ENCODE results near the gene ANKRD62. TPM values are rescaled to one million over a fixed set of nuclear protein-coding genes. Genes with fewer than 3 reads are reported as not detected.

ANKRD62 gene
- total RNA-seq, 1 donor from 2014 or later, result not detected

DNA sequence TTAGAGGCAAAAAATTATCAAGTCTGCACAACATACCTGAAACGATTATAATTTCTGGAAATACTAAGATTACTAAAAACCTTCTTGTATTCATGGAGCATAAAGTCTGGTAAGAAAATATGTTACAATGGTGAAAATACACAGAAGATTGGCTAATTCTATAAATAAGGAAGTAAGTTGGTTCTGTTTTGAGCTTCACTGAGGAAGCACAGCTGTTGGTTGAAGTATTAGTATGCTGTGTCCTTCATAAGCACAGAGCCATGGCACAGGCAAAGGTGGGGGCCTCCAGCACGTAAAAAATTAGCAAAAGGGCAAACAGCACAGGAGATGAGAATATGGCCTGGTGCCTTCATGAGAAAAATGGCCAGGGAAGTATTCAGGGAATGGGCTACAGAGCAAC, 40.4 kb upstream of the ANKRD62 start:
- no peak overlapping the region for H3K4me3 Mint-ChIP-seq (ENCODE audit: unreplicated experiment)
- H3K4me1 Mint-ChIP-seq (ENCODE audit: unreplicated experiment), result peaks cover 15% of the 10 kb centered on the region
- no peak for DNase-seq (ENCODE audit: extremely low spot score, unreplicated experiment)
- TF ChIP-seq, protein P1, sequence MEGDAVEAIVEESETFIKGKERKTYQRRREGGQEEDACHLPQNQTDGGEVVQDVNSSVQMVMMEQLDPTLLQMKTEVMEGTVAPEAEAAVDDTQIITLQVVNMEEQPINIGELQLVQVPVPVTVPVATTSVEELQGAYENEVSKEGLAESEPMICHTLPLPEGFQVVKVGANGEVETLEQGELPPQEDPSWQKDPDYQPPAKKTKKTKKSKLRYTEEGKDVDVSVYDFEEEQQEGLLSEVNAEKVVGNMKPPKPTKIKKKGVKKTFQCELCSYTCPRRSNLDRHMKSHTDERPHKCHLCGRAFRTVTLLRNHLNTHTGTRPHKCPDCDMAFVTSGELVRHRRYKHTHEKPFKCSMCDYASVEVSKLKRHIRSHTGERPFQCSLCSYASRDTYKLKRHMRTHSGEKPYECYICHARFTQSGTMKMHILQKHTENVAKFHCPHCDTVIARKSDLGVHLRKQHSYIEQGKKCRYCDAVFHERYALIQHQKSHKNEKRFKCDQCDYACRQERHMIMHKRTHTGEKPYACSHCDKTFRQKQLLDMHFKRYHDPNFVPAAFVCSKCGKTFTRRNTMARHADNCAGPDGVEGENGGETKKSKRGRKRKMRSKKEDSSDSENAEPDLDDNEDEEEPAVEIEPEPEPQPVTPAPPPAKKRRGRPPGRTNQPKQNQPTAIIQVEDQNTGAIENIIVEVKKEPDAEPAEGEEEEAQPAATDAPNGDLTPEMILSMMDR (IDR thresholded peaks at IDR 0.05), result no peak
- H3K36me3 Mint-ChIP-seq (ENCODE audit: unreplicated experiment), result no peaks in the 10 kb centered on the region
- H3K27me3 Mint-ChIP-seq (ENCODE audit: unreplicated experiment), result peaks cover 21% of the 10 kb centered on the region
- H3K27ac Mint-ChIP-seq (ENCODE audit: unreplicated experiment), result no peak overlapping the region
- H3K9me3 Mint-ChIP-seq (ENCODE audit: unreplicated experiment), result no peaks in the 10 kb centered on the region

DNA sequence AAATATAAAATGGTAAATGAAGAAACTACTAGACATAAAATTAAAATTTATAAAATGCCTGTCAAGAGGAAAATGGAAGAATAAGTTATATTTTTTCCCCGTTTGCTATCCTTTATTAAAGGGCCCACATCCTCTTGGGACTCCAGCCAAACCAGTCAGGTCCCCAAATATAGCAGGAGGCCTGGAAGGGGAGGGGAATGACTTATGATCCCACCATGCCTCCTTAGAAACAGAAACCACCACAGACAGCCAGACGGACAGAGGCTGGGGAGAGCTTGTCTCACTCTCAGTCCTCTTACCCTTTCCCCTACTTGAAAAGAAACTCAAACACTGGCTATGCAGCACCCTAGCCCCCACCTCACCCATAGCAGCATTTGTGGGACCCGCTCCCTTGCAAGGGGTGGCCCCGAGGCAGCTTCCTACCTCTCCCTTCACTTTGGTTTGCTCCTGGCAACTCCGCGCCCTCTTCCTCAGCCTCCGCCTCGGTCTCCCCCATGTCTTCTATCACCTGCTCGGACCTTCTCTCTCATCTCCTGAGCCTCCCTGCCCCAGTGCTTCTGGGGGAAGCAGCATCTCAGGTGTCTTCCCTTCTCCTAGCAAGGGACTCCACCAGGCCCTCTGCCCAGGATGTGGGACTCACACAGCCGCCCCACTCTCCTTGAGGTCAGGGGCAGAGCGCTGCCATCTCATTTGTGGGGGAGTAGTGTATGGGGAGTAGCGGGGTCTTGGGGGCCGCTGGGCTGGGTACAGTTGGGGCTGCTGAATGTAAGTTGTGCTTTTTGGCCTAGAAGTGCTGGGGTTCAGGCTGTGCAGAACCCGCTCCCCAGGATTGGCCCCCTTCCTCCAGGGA, 37.4 kb upstream of the ANKRD62 start:
- no peak overlapping the region for H3K4me3 Mint-ChIP-seq (ENCODE audit: unreplicated experiment)
- TF ChIP-seq, protein P1 (IDR thresholded peaks at IDR 0.05), result no peak
- no peak overlapping the region for H3K27ac Mint-ChIP-seq (ENCODE audit: unreplicated experiment)
- no peak for DNase-seq (ENCODE audit: extremely low spot score, unreplicated experiment)
- H3K36me3 Mint-ChIP-seq (ENCODE audit: unreplicated experiment), result no peaks in the 10 kb centered on the region
- peaks cover 24% of the 10 kb centered on the region for H3K27me3 Mint-ChIP-seq (ENCODE audit: unreplicated experiment)
- no peaks in the 10 kb centered on the region for H3K9me3 Mint-ChIP-seq (ENCODE audit: unreplicated experiment)
- peaks cover 6% of the 10 kb centered on the region for H3K4me1 Mint-ChIP-seq (ENCODE audit: unreplicated experiment)

DNA sequence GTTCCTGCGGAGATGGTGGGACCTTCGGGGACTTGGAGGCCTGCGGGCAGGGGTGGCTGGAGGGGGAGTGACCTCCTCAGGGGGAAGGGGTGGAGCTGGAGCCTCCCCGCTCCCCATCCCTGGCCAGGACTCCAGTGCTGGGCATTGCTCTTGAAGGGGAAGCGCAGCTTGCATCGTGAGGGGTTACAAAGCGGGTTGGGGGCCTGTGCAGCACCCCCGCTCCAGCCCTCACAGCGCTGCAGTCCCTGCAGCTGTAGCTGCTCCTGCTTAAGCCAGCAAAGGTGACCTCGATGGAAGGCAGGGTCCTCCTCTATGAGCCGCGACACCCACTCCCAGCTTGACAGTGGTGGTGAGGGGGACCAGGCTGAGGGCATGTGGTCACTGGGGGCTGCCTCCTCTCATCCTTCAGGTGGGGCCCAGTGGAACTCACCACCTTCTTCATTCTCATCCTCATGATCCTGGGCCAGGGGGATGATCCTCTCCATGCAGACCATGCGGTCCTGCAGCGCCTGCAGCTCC, 36.7 kb upstream of the ANKRD62 start:
- Mint-ChIP-seq H3K27ac (ENCODE audit: unreplicated experiment) (no peak overlapping the region), H3K9me3 (ENCODE audit: unreplicated experiment) (no peaks in the 10 kb centered on the region), H3K4me1 (ENCODE audit: unreplicated experiment) (peaks cover 2% of the 10 kb centered on the region), H3K4me3 (ENCODE audit: unreplicated experiment) (no peak overlapping the region), H3K36me3 (ENCODE audit: unreplicated experiment) (no peaks in the 10 kb centered on the region), H3K27me3 (ENCODE audit: unreplicated experiment) (peaks cover 19% of the 10 kb centered on the region)
- no peak for DNase-seq (ENCODE audit: extremely low spot score, unreplicated experiment)
- TF ChIP-seq, protein P1 (IDR thresholded peaks at IDR 0.05), result no peak

DNA sequence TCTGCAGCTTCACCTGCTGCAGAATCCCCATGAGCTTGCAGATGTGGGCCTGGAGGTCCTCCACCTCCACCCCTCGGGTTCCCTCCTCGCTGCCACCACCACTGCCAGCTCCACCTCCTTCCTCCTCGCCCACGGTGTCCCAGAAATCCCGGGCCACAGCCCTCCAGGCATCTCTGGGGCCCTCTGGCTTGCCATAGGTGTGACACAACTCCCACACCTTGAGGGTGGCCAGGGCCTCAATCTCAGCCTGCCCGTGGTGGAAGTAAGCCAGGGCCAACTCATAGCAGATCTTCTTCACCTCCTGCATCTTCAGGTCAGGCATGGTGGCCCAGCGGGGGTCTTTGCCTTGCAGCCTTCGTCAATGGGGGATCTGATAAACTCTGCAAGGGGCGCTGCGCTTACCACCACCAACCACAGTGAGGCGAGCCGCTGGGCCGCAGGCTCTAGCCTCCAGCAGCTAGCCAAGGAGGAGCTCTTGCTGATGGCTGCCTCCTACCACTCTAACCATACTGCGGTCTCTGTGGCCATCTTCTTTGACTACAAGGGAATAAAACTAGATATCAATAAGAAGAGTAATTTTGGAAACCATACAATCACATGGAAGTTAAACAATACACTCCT, 36.1 kb upstream of the ANKRD62 start:
- Mint-ChIP-seq H3K9me3 (ENCODE audit: unreplicated experiment) (no peaks in the 10 kb centered on the region), H3K27ac (ENCODE audit: unreplicated experiment) (no peak overlapping the region), H3K27me3 (ENCODE audit: unreplicated experiment) (peaks cover 17% of the 10 kb centered on the region), H3K36me3 (ENCODE audit: unreplicated experiment) (no peaks in the 10 kb centered on the region), H3K4me3 (ENCODE audit: unreplicated experiment) (no peak overlapping the region), H3K4me1 (ENCODE audit: unreplicated experiment) (no peaks in the 10 kb centered on the region)
- TF ChIP-seq, protein P1 (IDR thresholded peaks at IDR 0.05), result no peak
- DNase-seq (ENCODE audit: extremely low spot score, unreplicated experiment), result no peak

All from osteocyte (in vitro differentiated cells).